ENCODE measurements around the gene PKP2.

GRCh38 chr12:32926963-32927362, 30.4 kb upstream of the PKP2 start:
- TF ChIP-seq EZH2 (IDR thresholded peaks at IDR 0.05; ENCODE audit: insufficient read depth, poor library complexity, severe bottlenecking) (no peak), EZH2phosphoT487 (IDR thresholded peaks at IDR 0.05; ENCODE audit: insufficient read depth, low read depth) (no peak)
